MM.1S (cell line): ENCODE data around the gene ALOX12B.

Source experiments
- CTCF ChIP-seq: fragments of 300-600 bp; sonication (generic); IDR thresholded peaks from 2 replicates; pipeline ENCODE4 v1.5.1; 2016; ENCODE audit warnings: antibody characterized with exemption, low read length, mixed read lengths
- EZH2 ChIP-seq: fragments of 300-600 bp; sonication (generic); optimal IDR thresholded peaks from 2 replicates; pipeline ENCODE3; 2017; ENCODE audit warnings: low read depth, mild to moderate bottlenecking, antibody characterized with exemption, low read length, mixed read lengths
- EZH2phosphoT487 ChIP-seq: fragments of 300-600 bp; sonication (generic); IDR thresholded peaks from 2 replicates; pipeline ENCODE4 v1.6.1; 2018; ENCODE audit warnings: antibody characterized with exemption, low read length

- TF ChIP-seq CTCF = no peak
- no peak for TF ChIP-seq EZH2
- TF ChIP-seq EZH2phosphoT487 = no peak
Measured at GRCh38 chr17:8125154-8125946, 37.8 kb upstream of the ALOX12B start.
